T47D (cell line): ENCODE results near the gene CRYZL1.

Experiments
- DNase-seq, 2 experiments: peaks; one replicate each; pipeline versions ENCODE4 v3.0.0 to v3.0.0-alpha.2; 2011 to 2012; ENCODE audit warnings: low read depth in 1 of 2, low spot score in 1 of 2
- JUND ChIP-seq: IDR thresholded peaks from 2 replicates; pipeline ENCODE4 v1.6.1; 2012; ENCODE audit warnings: low read depth
- in situ Hi-C: cut with HindIII; loops from 2 replicates; pipeline ENCODE4 v1.10.0; 2016; ENCODE audit warnings: low sequenced_read_pairs, low pct_unique_long_range_greater_than_20kb

Gene CRYZL1

GRCh38 chr21:33670076-33670978 lies 28.8 kb upstream of the CRYZL1 start:
- in situ Hi-C loops, result no loop called here
- TF ChIP-seq JUND, result no peak
- DNase-seq, result no peak

- in situ Hi-C loops, result no loop called here
- TF ChIP-seq JUND, result no peak
- no peak for DNase-seq
Measured at GRCh38 chr21:33668620-33669019, 27.1 kb upstream of the CRYZL1 start.

- TF ChIP-seq JUND, result no peak
- in situ Hi-C loops, result no loop called here
- no peak for DNase-seq
Measured at GRCh38 chr21:33668180-33668579, 26.6 kb upstream of the CRYZL1 start.

GRCh38 chr21:33667636-33668035 lies 26.1 kb upstream of the CRYZL1 start:
- TF ChIP-seq JUND, result no peak
- DNase-seq, result no peak
- in situ Hi-C loops, result no loop called here

- no peak for TF ChIP-seq JUND
- in situ Hi-C loops, result no loop called here
- no peak for DNase-seq
Measured at GRCh38 chr21:33666153-33666552, 24.6 kb upstream of the CRYZL1 start.

GRCh38 chr21:33664135-33664534 lies 22.6 kb upstream of the CRYZL1 start:
- no peak for DNase-seq
- in situ Hi-C loops, result no loop called here
- TF ChIP-seq JUND, result no peak

GRCh38 chr21:33663241-33663640 lies 21.7 kb upstream of the CRYZL1 start:
- in situ Hi-C loops, result no loop called here
- TF ChIP-seq JUND, result no peak

GRCh38 chr21:33662046-33662445 lies 20.5 kb upstream of the CRYZL1 start:
- TF ChIP-seq JUND, result no peak
- in situ Hi-C loops, result no loop called here
- no peak for DNase-seq

More at GRCh38 chr21:33663241-33663640, 21.7 kb upstream of the CRYZL1 start:
- no peak for DNase-seq

- no peak for DNase-seq
- TF ChIP-seq JUND, result no peak
- in situ Hi-C loops, result no loop called here
Measured at GRCh38 chr21:33661146-33661545, 19.6 kb upstream of the CRYZL1 start.

GRCh38 chr21:33660406-33660805 lies 18.9 kb upstream of the CRYZL1 start:
- in situ Hi-C loops, result no loop called here

GRCh38 chr21:33659568-33659949 lies 18.0 kb upstream of the CRYZL1 start:
- DNase-seq, result no peak
- no peak for TF ChIP-seq JUND
- in situ Hi-C loops, result no loop called here

More at GRCh38 chr21:33660406-33660805, 18.9 kb upstream of the CRYZL1 start:
- no peak for TF ChIP-seq JUND
- DNase-seq, result no peak

- no peak for DNase-seq
- no peak for TF ChIP-seq JUND
- in situ Hi-C loops, result no loop called here
Measured at GRCh38 chr21:33658919-33659567, 17.5 kb upstream of the CRYZL1 start.

- DNase-seq, result no peak
- in situ Hi-C loops, result no loop called here
- no peak for TF ChIP-seq JUND
Measured at GRCh38 chr21:33657124-33657820, 15.7 kb upstream of the CRYZL1 start.
